ENCODE data around the gene ABHD12B.
"Not testable (repeated sequence)": the region's sequence is repeated elsewhere in the genome, so short reads cannot be mapped to it uniquely, and the experiment has no call there.

ABHD12B gene

GRCh38 chr14:50897005-50897404 lies 25.2 kb downstream of the ABHD12B start:
- not testable (repeated sequence) for DNase-seq

- DNase-seq = no peak
Observed at GRCh38 chr14:50897658-50898175, 25.9 kb downstream of the ABHD12B start.

GRCh38 chr14:50901361-50901760 lies 29.5 kb downstream of the ABHD12B start:
- no peak for DNase-seq

DNA sequence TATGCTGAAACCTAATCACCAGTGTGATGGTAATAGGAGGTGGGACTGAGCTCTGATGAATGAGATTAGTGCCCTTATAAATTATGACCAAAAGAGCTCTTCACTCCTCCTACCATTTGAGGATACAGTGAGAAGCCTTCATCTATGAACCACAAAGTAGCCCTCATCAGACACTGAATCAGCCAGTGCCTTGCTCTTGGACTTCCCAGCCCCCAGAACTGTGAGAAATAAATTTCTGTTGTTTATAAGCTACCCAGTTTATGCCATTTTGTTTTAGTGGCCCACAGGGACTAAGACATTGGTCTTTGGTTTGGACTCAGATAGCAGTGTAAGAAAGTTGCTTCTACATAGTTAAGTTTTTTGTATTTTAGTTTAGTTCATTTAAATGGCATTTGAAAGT lies 32.9 kb downstream of the ABHD12B start:
- no peak for DNase-seq

GRCh38 chr14:50906326-50907065 lies 34.6 kb downstream of the ABHD12B start:
- DNase-seq = no peak

DNA sequence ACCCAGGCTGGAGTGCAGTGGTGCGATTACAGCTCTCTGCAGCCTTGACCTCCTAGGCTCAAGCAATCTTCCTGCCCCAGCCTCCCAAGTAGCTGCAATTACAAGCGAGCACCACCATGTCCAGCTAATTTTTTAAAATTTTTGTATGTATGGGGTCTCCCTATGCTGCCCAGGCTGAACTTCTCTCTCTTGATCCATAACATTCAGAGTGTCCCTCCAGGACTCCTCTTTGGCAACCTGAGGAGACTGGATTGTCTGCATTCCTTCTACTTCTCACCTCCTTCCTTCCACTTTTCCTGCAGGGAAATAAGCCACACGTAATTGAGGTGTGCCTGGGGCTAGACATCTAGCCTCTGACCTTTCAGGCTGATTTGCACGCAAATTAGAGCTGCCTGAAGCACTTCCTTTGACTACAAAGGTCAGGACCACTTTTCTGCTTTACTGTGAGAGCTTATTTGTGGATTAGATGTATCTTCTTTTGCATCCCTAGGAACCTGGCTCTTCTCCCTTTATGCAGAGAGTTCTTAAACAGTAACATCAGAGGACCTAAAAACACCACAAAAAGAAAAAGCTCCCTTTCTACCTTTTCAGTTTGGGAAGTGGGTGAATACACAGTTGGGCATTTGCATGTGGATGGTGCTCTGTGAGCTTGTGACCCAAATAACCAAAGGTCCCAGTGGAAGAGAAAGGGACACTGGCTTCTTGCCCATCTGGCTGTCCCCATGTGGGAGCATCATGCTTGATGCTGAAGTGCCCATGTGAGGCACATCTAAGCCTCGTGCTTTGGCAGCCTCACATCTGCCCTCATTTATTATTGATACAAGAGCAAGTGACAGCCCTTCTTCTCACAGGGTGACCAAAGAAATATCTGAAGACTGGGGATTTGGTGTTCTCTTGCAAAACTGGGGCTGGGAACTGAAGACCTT lies 38.9 kb downstream of the ABHD12B start:
- no peak for DNase-seq

DNA sequence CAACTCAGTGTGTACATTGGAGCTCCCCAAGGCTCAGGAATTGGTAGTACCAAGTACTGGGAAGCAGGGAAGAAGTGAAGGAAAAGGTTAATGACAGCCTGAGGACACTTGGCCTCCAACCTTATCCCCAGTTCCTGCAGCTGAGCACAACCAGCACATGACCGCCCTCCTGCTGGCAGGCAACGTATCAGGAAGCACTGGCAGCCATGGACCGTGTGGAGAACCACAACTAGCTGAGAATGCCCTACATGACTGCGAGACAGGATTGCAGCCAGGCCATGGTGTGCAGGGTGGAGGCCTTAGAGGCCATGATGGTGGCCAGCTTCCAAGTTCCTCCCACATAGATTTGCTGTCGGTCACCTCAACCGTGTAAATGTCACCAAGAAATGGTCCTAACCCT lies 45.6 kb downstream of the ABHD12B start:
- no peak for DNase-seq

- not testable (repeated sequence) for DNase-seq
Observed at GRCh38 chr14:50919524-50919923, 47.7 kb downstream of the ABHD12B start.

- DNase-seq = no peak
Observed at GRCh38 chr14:50920482-50921230, 48.8 kb downstream of the ABHD12B start.

- no peak for DNase-seq
Observed at GRCh38 chr14:50922803-50923202, 51.0 kb downstream of the ABHD12B start.

- DNase-seq = no peak
Observed at GRCh38 chr14:50924236-50924635, 52.4 kb downstream of the ABHD12B start.

DNA sequence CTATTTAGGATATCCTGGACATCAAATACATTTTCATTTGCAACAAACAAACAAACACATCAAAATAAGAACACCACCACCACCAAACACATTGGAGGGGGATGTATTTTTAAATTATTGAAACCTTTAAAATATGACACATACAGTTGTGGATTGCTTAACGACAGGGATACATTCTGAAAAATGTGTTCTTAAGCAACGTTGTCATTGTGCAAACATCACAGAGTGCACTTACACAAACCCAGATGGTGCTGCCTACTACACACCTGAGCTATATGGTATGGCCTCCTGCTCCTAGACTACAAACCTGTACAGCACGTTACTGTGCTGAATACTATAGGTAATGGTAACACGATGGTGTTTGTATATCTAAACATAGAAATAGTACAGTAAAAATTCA lies 53.0 kb downstream of the ABHD12B start:
- DNase-seq = no peak

DNA sequence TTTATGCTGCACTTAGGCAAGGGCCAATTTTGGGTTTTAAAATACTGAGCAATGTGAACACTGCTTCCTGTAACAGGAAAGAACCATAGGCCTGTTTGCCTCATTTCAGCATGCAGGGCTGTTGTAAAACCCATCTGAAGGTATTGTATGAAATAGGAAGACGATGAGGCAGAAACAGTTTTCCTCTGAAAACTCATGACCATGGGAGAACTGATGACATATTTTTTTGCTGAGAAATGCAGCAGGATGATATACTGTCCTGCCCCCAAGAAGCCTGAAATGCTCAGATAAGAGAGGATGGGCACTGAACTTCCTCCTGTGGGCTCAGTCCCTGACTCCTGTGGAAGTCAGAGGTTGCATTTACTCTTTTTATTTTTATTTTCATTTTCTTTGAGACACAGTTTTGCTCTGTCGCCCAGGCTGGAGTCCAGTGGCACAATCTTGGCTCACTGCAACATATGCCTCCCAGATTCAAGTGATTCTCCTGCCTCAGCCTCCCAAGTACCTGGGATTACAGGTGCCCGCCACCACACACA lies 55.1 kb downstream of the ABHD12B start:
- DNase-seq = no peak

- DNase-seq = no peak
Observed at GRCh38 chr14:50928002-50928635, 56.3 kb downstream of the ABHD12B start.

GRCh38 chr14:50929506-50929905 lies 57.7 kb downstream of the ABHD12B start:
- no peak for DNase-seq

GRCh38 chr14:50931559-50931958 lies 59.7 kb downstream of the ABHD12B start:
- no peak for DNase-seq

- no peak for DNase-seq
Observed at GRCh38 chr14:50932156-50932555, 60.3 kb downstream of the ABHD12B start.

GRCh38 chr14:50932592-50933495 lies 61.0 kb downstream of the ABHD12B start:
- DNase-seq = no peak

DNA sequence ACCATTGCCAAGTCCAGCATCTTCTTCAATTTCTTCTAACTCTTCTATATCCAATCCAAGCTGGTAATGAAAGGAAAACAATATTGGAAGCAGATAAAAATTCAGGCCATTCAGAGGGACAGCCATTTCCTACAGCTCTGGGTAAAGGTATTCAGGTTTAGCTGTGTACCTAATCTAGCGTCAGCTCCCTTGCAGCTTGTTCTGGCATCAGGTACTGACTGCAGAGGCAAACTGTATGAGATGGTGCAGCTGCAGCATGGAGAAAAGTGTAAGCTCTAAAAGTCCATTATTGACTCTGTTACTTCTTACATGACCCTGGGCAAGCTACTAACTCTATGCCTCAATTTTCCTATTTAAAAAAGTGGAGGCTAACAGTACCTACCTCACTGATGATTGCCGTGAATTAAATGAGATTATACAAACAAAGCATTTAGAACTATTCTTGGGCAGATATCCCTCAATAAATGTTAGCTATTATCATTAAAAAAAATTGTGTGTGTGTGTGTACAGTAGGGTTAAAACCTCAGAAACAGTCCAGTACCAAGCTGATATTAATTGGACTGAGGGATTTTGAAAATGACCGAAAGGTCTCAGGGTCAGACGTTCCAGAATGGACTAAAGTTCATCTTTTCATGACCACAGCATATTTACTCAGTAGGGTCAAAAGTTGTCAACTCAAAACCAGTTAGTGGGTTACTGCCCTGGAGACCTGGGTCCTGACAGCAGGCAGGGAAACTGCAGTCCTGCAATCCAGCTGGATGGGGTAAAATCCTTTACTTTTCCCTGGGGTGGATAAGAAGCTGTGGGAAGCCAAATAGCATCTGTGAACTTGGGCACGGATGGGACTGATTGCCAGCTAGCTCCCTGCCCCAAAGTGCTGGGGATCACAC lies 63.5 kb downstream of the ABHD12B start:
- no peak for DNase-seq

- no peak for DNase-seq
Observed at GRCh38 chr14:50936016-50936340, 64.1 kb downstream of the ABHD12B start.

Data from NCI-H187 (cell line).